ENCODE results near the gene CTSL. TPM values are rescaled to one million over a fixed set of nuclear protein-coding genes. Genes with fewer than 3 reads are reported as not detected.

Gene CTSL
- total RNA-seq, 1 experiment from 2014 or later = 17.0 TPM

DNA sequence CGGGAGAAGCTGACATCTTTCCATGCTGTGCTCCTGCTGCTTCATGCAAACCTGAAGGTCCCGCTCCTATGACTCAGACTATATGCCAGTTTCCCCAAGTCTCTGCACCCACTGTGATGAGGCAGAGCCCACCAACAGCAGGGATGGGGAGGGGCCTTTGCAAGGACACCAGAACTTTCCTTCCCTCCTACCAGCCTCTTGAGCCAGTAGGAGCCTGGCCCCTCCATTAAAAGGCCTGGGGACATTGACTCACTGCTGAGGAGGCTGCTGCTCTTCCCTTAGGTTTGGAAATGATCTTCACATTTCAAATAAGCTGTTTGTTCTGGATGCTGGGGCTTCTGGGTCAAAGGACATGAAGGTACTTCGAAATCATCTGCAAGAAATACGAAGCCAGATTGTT lies 26.1 kb upstream of the CTSL start:
- Histone ChIP-seq H3K27ac (ENCODE audit: low read depth, low read length, poor library complexity, severe bottlenecking) (no peak overlapping the region), H3K36me3 (ENCODE audit: insufficient read depth, low read length, poor library complexity, severe bottlenecking) (peaks cover 100% of the 10 kb centered on the region), H3K27me3 (replicated peaks; ENCODE audit: insufficient read depth, low read depth, low read length, poor library complexity) (no peaks in the 10 kb centered on the region), H3K9me3 (ENCODE audit: low read depth, low read length, poor library complexity, severe bottlenecking) (no peaks in the 10 kb centered on the region), H3K4me1 (ENCODE audit: insufficient read depth, low read length, poor library complexity, severe bottlenecking) (no peaks in the 10 kb centered on the region), H3K4me3 (ENCODE audit: low read depth, low read length, poor library complexity, severe bottlenecking) (no peak overlapping the region)
- ChIA-PET POLR2A (ENCODE audit: low non-redundant PET) (no interaction called here), CTCF (no interaction called here)
- TF ChIP-seq, protein P1, sequence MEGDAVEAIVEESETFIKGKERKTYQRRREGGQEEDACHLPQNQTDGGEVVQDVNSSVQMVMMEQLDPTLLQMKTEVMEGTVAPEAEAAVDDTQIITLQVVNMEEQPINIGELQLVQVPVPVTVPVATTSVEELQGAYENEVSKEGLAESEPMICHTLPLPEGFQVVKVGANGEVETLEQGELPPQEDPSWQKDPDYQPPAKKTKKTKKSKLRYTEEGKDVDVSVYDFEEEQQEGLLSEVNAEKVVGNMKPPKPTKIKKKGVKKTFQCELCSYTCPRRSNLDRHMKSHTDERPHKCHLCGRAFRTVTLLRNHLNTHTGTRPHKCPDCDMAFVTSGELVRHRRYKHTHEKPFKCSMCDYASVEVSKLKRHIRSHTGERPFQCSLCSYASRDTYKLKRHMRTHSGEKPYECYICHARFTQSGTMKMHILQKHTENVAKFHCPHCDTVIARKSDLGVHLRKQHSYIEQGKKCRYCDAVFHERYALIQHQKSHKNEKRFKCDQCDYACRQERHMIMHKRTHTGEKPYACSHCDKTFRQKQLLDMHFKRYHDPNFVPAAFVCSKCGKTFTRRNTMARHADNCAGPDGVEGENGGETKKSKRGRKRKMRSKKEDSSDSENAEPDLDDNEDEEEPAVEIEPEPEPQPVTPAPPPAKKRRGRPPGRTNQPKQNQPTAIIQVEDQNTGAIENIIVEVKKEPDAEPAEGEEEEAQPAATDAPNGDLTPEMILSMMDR (conservative IDR thresholded peaks at IDR 0.05; ENCODE audit: low read depth, low read length) = no peak
- no peak for TF ChIP-seq EZH2 (IDR thresholded peaks at IDR 0.05; ENCODE audit: borderline replicate concordance, low read depth, low read length, poor library complexity, severe bottlenecking)
- no peak for DNase-seq (ENCODE audit: low spot score)
- no TSS peak for BruUV-seq (replicated peaks)
- intact Hi-C loops (cut with micrococcal nuclease; ENCODE audit: unreplicated experiment) = no loop called here

DNA sequence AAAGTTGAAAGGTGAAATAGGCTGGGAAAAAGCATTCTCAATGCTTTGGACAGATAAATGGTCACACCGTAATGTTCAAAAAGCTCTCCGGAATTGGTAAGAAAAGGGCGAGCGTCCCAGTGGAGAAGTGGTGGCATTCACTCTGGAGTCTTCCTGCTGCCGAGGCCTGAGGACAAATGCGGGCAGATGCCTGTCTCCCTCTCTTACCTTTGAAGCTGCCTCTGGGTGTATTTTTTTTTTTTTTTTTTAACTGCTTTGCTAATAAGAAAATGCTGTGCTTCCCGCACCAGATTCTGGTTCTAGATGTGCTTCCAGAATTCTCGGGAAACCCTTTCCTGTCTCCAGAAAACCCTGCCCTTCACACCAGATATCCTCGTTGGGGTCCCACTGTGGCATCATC lies 24.4 kb upstream of the CTSL start:
- ChIA-PET POLR2A (ENCODE audit: low non-redundant PET) (no interaction called here), CTCF (no interaction called here)
- Histone ChIP-seq H3K27me3 (replicated peaks; ENCODE audit: insufficient read depth, low read depth, low read length, poor library complexity) (no peaks in the 10 kb centered on the region), H3K4me3 (ENCODE audit: low read depth, low read length, poor library complexity, severe bottlenecking) (no peak overlapping the region), H3K27ac (ENCODE audit: low read depth, low read length, poor library complexity, severe bottlenecking) (no peak overlapping the region), H3K9me3 (ENCODE audit: low read depth, low read length, poor library complexity, severe bottlenecking) (no peaks in the 10 kb centered on the region), H3K4me1 (ENCODE audit: insufficient read depth, low read length, poor library complexity, severe bottlenecking) (no peaks in the 10 kb centered on the region), H3K36me3 (ENCODE audit: insufficient read depth, low read length, poor library complexity, severe bottlenecking) (peaks cover 97% of the 10 kb centered on the region)
- TF ChIP-seq EZH2 (IDR thresholded peaks at IDR 0.05; ENCODE audit: borderline replicate concordance, low read depth, low read length, poor library complexity, severe bottlenecking) = no peak
- TF ChIP-seq, protein P1 (conservative IDR thresholded peaks at IDR 0.05; ENCODE audit: low read depth, low read length) = no peak
- BruUV-seq (replicated peaks) = no TSS peak
- DNase-seq (ENCODE audit: low spot score) = no peak
- intact Hi-C loops (cut with micrococcal nuclease; ENCODE audit: unreplicated experiment) = no loop called here

DNA sequence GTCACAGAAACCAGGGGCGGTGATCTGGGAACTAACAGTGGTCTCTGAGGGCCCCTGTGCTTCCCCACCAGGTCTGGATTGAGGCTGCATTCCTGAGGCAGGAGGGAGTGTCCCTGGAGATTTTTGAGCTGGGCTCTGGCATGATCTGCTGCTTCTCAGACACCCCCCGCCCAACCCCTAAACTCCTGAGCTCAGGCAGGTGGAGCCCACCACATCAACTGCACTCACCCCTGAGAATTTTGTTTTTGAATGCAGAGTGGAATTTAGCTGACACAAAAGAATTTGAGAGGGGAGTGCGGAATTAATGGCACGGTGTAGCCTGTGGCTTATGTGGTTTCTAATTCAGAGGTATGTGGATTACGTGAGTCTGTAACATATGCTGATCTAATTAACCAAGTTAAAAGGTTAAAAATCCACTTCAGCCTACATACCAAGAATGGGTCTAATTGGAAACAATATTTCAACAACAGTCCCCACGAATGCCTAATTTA lies 23.9 kb upstream of the CTSL start:
- ChIA-PET POLR2A (ENCODE audit: low non-redundant PET) (no interaction called here), CTCF (no interaction called here)
- intact Hi-C loops (cut with micrococcal nuclease; ENCODE audit: unreplicated experiment) = no loop called here
- TF ChIP-seq, protein P1 (conservative IDR thresholded peaks at IDR 0.05; ENCODE audit: low read depth, low read length) = no peak
- no peak for TF ChIP-seq EZH2 (IDR thresholded peaks at IDR 0.05; ENCODE audit: borderline replicate concordance, low read depth, low read length, poor library complexity, severe bottlenecking)
- Histone ChIP-seq H3K4me3 (ENCODE audit: low read depth, low read length, poor library complexity, severe bottlenecking) (no peak overlapping the region), H3K27ac (ENCODE audit: low read depth, low read length, poor library complexity, severe bottlenecking) (no peak overlapping the region), H3K36me3 (ENCODE audit: insufficient read depth, low read length, poor library complexity, severe bottlenecking) (peaks cover 97% of the 10 kb centered on the region), H3K4me1 (ENCODE audit: insufficient read depth, low read length, poor library complexity, severe bottlenecking) (no peaks in the 10 kb centered on the region), H3K9me3 (ENCODE audit: low read depth, low read length, poor library complexity, severe bottlenecking) (no peaks in the 10 kb centered on the region), H3K27me3 (replicated peaks; ENCODE audit: insufficient read depth, low read depth, low read length, poor library complexity) (no peaks in the 10 kb centered on the region)
- no TSS peak for BruUV-seq (replicated peaks)
- DNase-seq (ENCODE audit: low spot score) = no peak

All from A673 (cell line).